ENCODE data around the gene SFTPA2.

DNA sequence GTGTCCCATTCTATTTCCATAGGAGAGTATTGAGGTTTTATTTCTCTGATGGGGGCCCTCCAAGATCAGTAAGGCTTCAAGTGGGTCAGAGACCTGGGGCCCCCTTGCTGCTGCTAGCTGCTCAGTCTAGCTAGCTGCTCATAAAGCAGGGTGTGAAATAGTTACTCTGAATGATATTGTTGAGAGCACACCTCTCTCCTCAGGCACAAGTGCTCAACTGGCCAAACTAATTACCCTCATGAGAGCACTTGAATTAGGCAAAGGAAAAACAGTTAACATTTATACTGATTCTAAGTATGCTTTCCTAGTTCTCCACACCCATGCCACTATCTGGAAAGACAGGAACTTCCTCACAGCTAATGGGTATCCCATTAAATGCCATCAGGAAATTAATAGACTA lies 45.1 kb upstream of the SFTPA2 start:
- no peak for TF ChIP-seq ELF4 (IDR thresholded peaks at IDR 0.05)
- no peak for TF ChIP-seq SUZ12 (IDR thresholded peaks at IDR 0.05)
- TF ChIP-seq FOXA1 (IDR thresholded peaks at IDR 0.05) = no peak
- TF ChIP-seq SP1 (IDR thresholded peaks at IDR 0.05) = no peak
- TF ChIP-seq TARDBP (IDR thresholded peaks at IDR 0.05) = no peak
